GM21717 (cell line): ENCODE results near the gene GLIPR1L2.

ENCODE experiments used
- ATAC-seq: cut with Tn5 transposase; IDR thresholded peaks from one replicate; pipeline ENCODE4 v1.9.1; 2021; ENCODE audit warnings: mild to moderate bottlenecking, moderate library complexity; ENCODE audit not compliant: unreplicated experiment

Gene GLIPR1L2

DNA sequence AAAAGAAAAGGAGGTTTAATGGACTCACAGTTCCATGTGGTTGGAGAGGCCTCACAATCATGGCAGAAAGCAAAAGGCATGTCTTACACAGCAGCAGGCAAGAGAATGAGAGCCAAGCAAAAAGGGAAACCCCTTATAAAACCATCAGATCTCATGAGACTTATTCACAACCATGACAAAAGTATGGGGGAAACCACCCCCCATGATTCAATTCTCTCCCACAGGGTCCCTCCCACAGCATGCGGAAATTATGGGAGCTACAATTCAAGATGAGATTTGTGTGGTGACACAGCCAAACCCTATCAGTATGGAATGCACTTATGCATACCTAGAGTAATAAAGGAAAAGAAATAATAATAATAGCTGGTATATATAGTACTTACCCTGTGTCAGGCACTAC lies 85.2 kb downstream of the GLIPR1L2 start:
- no peak for ATAC-seq

DNA sequence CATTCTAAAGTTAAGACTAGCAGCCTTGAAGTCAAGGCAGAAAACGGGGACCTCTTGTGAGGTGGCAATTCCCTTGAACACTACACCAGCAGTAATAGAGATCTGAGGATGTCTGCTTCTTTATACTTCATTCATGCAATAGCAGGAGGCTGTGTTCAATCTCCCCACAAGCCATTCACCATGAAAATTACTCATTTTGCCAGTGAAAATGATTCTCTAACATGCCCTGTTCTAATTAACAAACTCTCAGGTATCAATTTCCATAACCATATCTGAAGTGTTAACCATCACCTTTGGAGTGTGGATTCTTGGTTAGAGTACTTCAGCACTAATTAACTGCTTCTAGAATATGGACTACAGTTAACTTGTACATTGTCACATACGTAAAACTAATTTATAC lies 86.2 kb downstream of the GLIPR1L2 start:
- no peak for ATAC-seq

- peak; percentile 29 for ATAC-seq
Observed at GRCh38 chr12:75478116-75478794, 87.4 kb downstream of the GLIPR1L2 start.

GRCh38 chr12:75479963-75480461 lies 89.1 kb downstream of the GLIPR1L2 start:
- peak; percentile 48 for ATAC-seq

- peak; percentile 93 for ATAC-seq
Observed at GRCh38 chr12:75480469-75480949, 89.6 kb downstream of the GLIPR1L2 start, which contains the start of gene GLIPR1. TSS of gene GLIPR1 (plus strand) at chr12:75480755. CDS start at chr12:75480881, 126 bp downstream.

DNA sequence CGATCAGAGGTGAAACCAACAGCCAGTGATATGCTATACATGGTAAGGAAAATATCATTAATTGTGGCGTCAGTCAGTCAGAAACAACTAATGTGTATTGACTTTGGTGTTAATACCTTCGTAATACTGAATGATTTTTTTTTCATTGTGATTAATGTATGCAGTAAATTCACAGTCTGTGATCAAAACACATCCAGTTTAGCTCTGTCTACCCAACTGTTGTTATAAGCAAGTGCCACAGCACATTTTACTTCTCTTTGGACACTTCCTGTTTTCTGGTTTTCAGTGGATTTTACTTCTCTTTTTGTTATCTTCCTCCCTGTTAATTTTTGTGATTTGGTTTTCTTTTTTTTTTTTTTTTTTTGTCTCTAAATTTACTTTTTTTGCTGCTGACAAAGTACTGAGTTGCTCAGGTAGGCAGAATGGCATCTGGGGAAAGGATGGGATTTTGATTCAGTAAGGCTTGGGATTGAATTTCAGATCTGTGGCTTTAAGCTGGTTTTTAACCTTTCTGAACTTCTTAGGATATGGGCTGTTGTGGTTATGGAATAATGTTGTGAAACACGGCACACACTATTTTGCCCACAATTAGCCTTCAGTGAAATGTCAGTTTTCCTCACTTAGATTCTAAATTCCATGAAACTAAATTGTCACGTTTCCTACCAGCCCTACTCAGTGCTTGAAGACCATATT lies 90.3 kb downstream of the GLIPR1L2 start:
- ATAC-seq: peak; percentile 19

DNA sequence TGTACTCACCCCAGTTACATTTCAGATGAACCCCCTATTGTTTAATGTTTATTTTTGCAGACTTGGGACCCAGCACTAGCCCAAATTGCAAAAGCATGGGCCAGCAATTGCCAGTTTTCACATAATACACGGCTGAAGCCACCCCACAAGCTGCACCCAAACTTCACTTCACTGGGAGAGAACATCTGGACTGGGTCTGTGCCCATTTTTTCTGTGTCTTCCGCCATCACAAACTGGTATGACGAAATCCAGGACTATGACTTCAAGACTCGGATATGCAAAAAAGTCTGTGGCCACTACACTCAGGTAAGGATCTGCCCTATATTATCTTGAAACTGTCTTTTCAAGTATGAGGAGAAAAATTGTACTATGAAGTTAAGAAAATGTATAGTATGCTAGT lies 90.9 kb downstream of the GLIPR1L2 start:
- ATAC-seq: no peak
